Activated naive CD4-positive, alpha-beta T cell treated with anti-CD3 and anti-CD28 coated beads, Interleukin-2, amount 10 ng/mL, durations not matched to agents 7 days and 5 days (primary cell): Measurements from ENCODE around the gene DIP2A.
A peak's percentile ranks its signal among the peaks of the same experiment; 100 is the strongest.
"Not testable (repeated sequence)": the region's sequence is repeated elsewhere in the genome, so short reads cannot be mapped to it uniquely, and the experiment has no call there.

Experiments used
- CTCF ChIA-PET: fragments of 350-600 bp; sonication (Branson Sonifier 250); formaldehyde crosslinking; loops from one replicate; lab custom pipeline; 2021; ENCODE audit warnings: antibody characterized with exemption; lab: Charles Lee
- DNase-seq: peaks from one replicate; pipeline ENCODE4 v3.0.0-alpha.2; 2020
- H3K27ac Mint-ChIP-seq: one replicate; pipeline ENCODE4 v1.8.0; 2021; ENCODE audit warnings: mild to moderate bottlenecking, moderate library complexity, mixed read lengths
- H3K27me3 Mint-ChIP-seq: one replicate; pipeline ENCODE4 v1.8.0; 2021; ENCODE audit warnings: mild to moderate bottlenecking, mixed read lengths
- H3K36me3 Mint-ChIP-seq: one replicate; pipeline ENCODE4 v1.8.0; 2021; ENCODE audit warnings: mixed read lengths
- H3K4me1 Mint-ChIP-seq: one replicate; pipeline ENCODE4 v1.8.0; 2021; ENCODE audit warnings: mixed read lengths
- H3K4me3 Mint-ChIP-seq: one replicate; pipeline ENCODE4 v1.8.0; 2021; ENCODE audit warnings: mild to moderate bottlenecking, moderate library complexity, mixed read lengths
- H3K9me3 Mint-ChIP-seq: one replicate; pipeline ENCODE4 v1.8.0; 2021; ENCODE audit warnings: mixed read lengths

DIP2A gene

GRCh38 chr21:46516068-46516467 lies 57.4 kb downstream of the DIP2A start:
- Mint-ChIP-seq H3K4me1 (peaks cover 16% of the 10 kb centered on the region), H3K27me3 (no peaks in the 10 kb centered on the region), H3K4me3 (no peak overlapping the region), H3K36me3 (peaks cover 51% of the 10 kb centered on the region), H3K27ac (no peak overlapping the region), H3K9me3 (no peaks in the 10 kb centered on the region)
- CTCF ChIA-PET = no interaction called here
- DNase-seq = no peak

- Mint-ChIP-seq H3K27ac (no peak overlapping the region), H3K36me3 (peaks cover 44% of the 10 kb centered on the region), H3K9me3 (no peaks in the 10 kb centered on the region), H3K4me1 (peaks cover 16% of the 10 kb centered on the region), H3K27me3 (no peaks in the 10 kb centered on the region), H3K4me3 (no peak overlapping the region)
- CTCF ChIA-PET = no interaction called here
- no peak for DNase-seq
Measured at GRCh38 chr21:46517361-46517760, 58.7 kb downstream of the DIP2A start.

GRCh38 chr21:46518983-46519583 lies 60.4 kb downstream of the DIP2A start:
- peaks cover 16% of the 10 kb centered on the region for H3K4me1 Mint-ChIP-seq
- H3K27ac Mint-ChIP-seq = no peak overlapping the region
- CTCF ChIA-PET = no interaction called here
- DNase-seq = no peak
- H3K27me3 Mint-ChIP-seq = no peaks in the 10 kb centered on the region
- no peaks in the 10 kb centered on the region for H3K9me3 Mint-ChIP-seq
- H3K4me3 Mint-ChIP-seq = no peak overlapping the region
- peaks cover 34% of the 10 kb centered on the region for H3K36me3 Mint-ChIP-seq

GRCh38 chr21:46527393-46527792 lies 68.7 kb downstream of the DIP2A start:
- not testable (repeated sequence) for H3K27ac Mint-ChIP-seq, H3K4me3 Mint-ChIP-seq, H3K9me3 Mint-ChIP-seq, H3K27me3 Mint-ChIP-seq, DNase-seq
- H3K36me3 Mint-ChIP-seq = peaks cover 36% of the 10 kb centered on the region
- peaks cover 19% of the 10 kb centered on the region for H3K4me1 Mint-ChIP-seq
- CTCF ChIA-PET = interaction anchor here (0.6 kb wide), 1 partner anchor 1334 kb away, joined by 3 read pairs; no protein-coding TSS in a partner anchor

GRCh38 chr21:46527801-46528200 lies 69.1 kb downstream of the DIP2A start:
- Mint-ChIP-seq H3K27ac (no peak overlapping the region), H3K36me3 (peaks cover 37% of the 10 kb centered on the region), H3K4me1 (peaks cover 19% of the 10 kb centered on the region), H3K27me3 (no peaks in the 10 kb centered on the region), H3K9me3 (no peaks in the 10 kb centered on the region), H3K4me3 (no peak overlapping the region)
- CTCF ChIA-PET = no interaction called here
- DNase-seq = no peak

GRCh38 chr21:46532080-46532479 lies 73.4 kb downstream of the DIP2A start:
- Mint-ChIP-seq H3K4me3 (no peak overlapping the region), H3K27me3 (no peaks in the 10 kb centered on the region), H3K4me1 (peaks cover 11% of the 10 kb centered on the region), H3K9me3 (no peaks in the 10 kb centered on the region), H3K27ac (peak overlapping the region; percentile 53), H3K36me3 (peaks cover 51% of the 10 kb centered on the region)
- CTCF ChIA-PET = interaction anchor here (1.2 to 1.6 kb wide), 4 partner anchors 21 to 107 kb away, joined by 3 read pairs; no protein-coding TSS in a partner anchor
- peak; percentile 45 for DNase-seq

GRCh38 chr21:46537026-46537425 lies 78.3 kb downstream of the DIP2A start:
- peak overlapping the region; percentile 45 for H3K27ac Mint-ChIP-seq
- CTCF ChIA-PET = no interaction called here
- no peak overlapping the region for H3K4me3 Mint-ChIP-seq
- H3K4me1 Mint-ChIP-seq = peaks cover 4% of the 10 kb centered on the region
- no peaks in the 10 kb centered on the region for H3K27me3 Mint-ChIP-seq
- peaks cover 54% of the 10 kb centered on the region for H3K36me3 Mint-ChIP-seq
- H3K9me3 Mint-ChIP-seq = no peaks in the 10 kb centered on the region
- no peak for DNase-seq

GRCh38 chr21:46538262-46538661 lies 79.6 kb downstream of the DIP2A start:
- Mint-ChIP-seq H3K27me3 (no peaks in the 10 kb centered on the region), H3K4me3 (no peak overlapping the region), H3K4me1 (peaks cover 2% of the 10 kb centered on the region), H3K27ac (peak overlapping the region; percentile 64), H3K9me3 (no peaks in the 10 kb centered on the region), H3K36me3 (peaks cover 57% of the 10 kb centered on the region)
- CTCF ChIA-PET = interaction anchor here (1.1 kb wide), 1 partner anchor 81 kb away, joined by 3 read pairs; no protein-coding TSS in a partner anchor
- DNase-seq = no peak

GRCh38 chr21:46538851-46539666 lies 80.4 kb downstream of the DIP2A start:
- H3K4me1 Mint-ChIP-seq = peaks cover 8% of the 10 kb centered on the region
- DNase-seq = no peak
- H3K27me3 Mint-ChIP-seq = no peaks in the 10 kb centered on the region
- CTCF ChIA-PET = interaction anchor here (1.5 kb wide), 1 partner anchor 9 kb away, joined by 3 read pairs; no protein-coding TSS in a partner anchor
- no peak overlapping the region for H3K4me3 Mint-ChIP-seq
- peak overlapping the region; percentile 19 for H3K27ac Mint-ChIP-seq
- H3K9me3 Mint-ChIP-seq = no peaks in the 10 kb centered on the region
- peaks cover 62% of the 10 kb centered on the region for H3K36me3 Mint-ChIP-seq

- Mint-ChIP-seq H3K9me3 (no peaks in the 10 kb centered on the region), H3K4me1 (peaks cover 19% of the 10 kb centered on the region), H3K27ac (no peak overlapping the region), H3K36me3 (peaks cover 60% of the 10 kb centered on the region), H3K4me3 (no peak overlapping the region), H3K27me3 (no peaks in the 10 kb centered on the region)
- CTCF ChIA-PET = interaction anchor here (1.5 kb wide), 1 partner anchor 10 kb away, joined by 3 read pairs; no protein-coding TSS in a partner anchor
- DNase-seq = no peak
Measured at GRCh38 chr21:46540087-46540710, 81.5 kb downstream of the DIP2A start.

GRCh38 chr21:46542588-46543124 lies 84.0 kb downstream of the DIP2A start:
- H3K27me3 Mint-ChIP-seq = no peaks in the 10 kb centered on the region
- DNase-seq = no peak
- H3K9me3 Mint-ChIP-seq = no peaks in the 10 kb centered on the region
- H3K36me3 Mint-ChIP-seq = peaks cover 57% of the 10 kb centered on the region
- CTCF ChIA-PET = interaction anchor here (1.2 kb wide), 1 partner anchor 8 kb away, joined by 3 read pairs; no protein-coding TSS in a partner anchor
- H3K27ac Mint-ChIP-seq = peak overlapping the region; percentile 35
- H3K4me3 Mint-ChIP-seq = no peak overlapping the region
- peaks cover 19% of the 10 kb centered on the region for H3K4me1 Mint-ChIP-seq

- peak overlapping the region; percentile 35 for H3K27ac Mint-ChIP-seq
- no peak for DNase-seq
- peaks cover 19% of the 10 kb centered on the region for H3K4me1 Mint-ChIP-seq
- H3K4me3 Mint-ChIP-seq = no peak overlapping the region
- CTCF ChIA-PET = no interaction called here
- no peaks in the 10 kb centered on the region for H3K27me3 Mint-ChIP-seq
- H3K36me3 Mint-ChIP-seq = peaks cover 58% of the 10 kb centered on the region
- no peaks in the 10 kb centered on the region for H3K9me3 Mint-ChIP-seq
Measured at GRCh38 chr21:46543306-46543705, 84.6 kb downstream of the DIP2A start.

GRCh38 chr21:46544003-46544402 lies 85.3 kb downstream of the DIP2A start:
- H3K27me3 Mint-ChIP-seq = no peaks in the 10 kb centered on the region
- CTCF ChIA-PET = no interaction called here
- peaks cover 63% of the 10 kb centered on the region for H3K36me3 Mint-ChIP-seq
- no peak overlapping the region for H3K4me3 Mint-ChIP-seq
- no peak for DNase-seq
- H3K9me3 Mint-ChIP-seq = no peaks in the 10 kb centered on the region
- H3K4me1 Mint-ChIP-seq = peaks cover 25% of the 10 kb centered on the region
- H3K27ac Mint-ChIP-seq = peak overlapping the region; percentile 42

- peaks cover 32% of the 10 kb centered on the region for H3K4me1 Mint-ChIP-seq
- CTCF ChIA-PET = no interaction called here
- H3K36me3 Mint-ChIP-seq = peaks cover 58% of the 10 kb centered on the region
- no peak for DNase-seq
- H3K27ac Mint-ChIP-seq = peak overlapping the region; percentile 76
- no peaks in the 10 kb centered on the region for H3K9me3 Mint-ChIP-seq
- H3K4me3 Mint-ChIP-seq = no peak overlapping the region
- H3K27me3 Mint-ChIP-seq = no peaks in the 10 kb centered on the region
Measured at GRCh38 chr21:46544824-46545223, 86.1 kb downstream of the DIP2A start.
